A673 (cell line): ENCODE data around the gene CTXND1. TPM values are rescaled to one million over a fixed set of nuclear protein-coding genes. Genes with fewer than 3 reads are reported as not detected.

Experiments used
- BruUV-seq: library from RNA; stranded (reverse); fragments of 400-500 nt; replicated peaks from 2 replicates; lab custom pipeline; 2021; lab: Mats Ljungman, UMichigan
- CTCF ChIA-PET: fragments of 300-600 bp; sonication (Branson Sonifier 250); formaldehyde crosslinking; loops from one replicate; lab custom pipeline; 2022; ENCODE audit warnings: antibody characterized with exemption; lab: Charles Lee
- POLR2A ChIA-PET: fragments of 300-600 bp; sonication (Branson Sonifier 250); formaldehyde crosslinking; loops from one replicate; lab custom pipeline; 2022; ENCODE audit warnings: antibody characterized with exemption; ENCODE audit not compliant: low non-redundant PET; lab: Charles Lee
- DNase-seq: peaks from one replicate; pipeline ENCODE4 v3.0.0-alpha.2; 2015; ENCODE audit warnings: low spot score
- H3K27ac ChIP-seq: fragments of 200-600 bp; sonication (generic); 2 replicates; pipeline ENCODE4 v1.5.1; 2016; ENCODE audit warnings: mixed run types, low read depth, mild to moderate bottlenecking, mixed read lengths, antibody characterized with exemption, low read length; ENCODE audit not compliant: poor library complexity, severe bottlenecking
- H3K27me3 ChIP-seq: fragments of 200-600 bp; sonication (generic); replicated peaks from 2 replicates; pipeline ENCODE4 v1.6.1; 2017; ENCODE audit warnings: mixed run types, low read depth, mild to moderate bottlenecking, mixed read lengths, antibody characterized with exemption, low read length; ENCODE audit not compliant: insufficient read depth, poor library complexity
- H3K36me3 ChIP-seq: fragments of 200-600 bp; sonication (generic); 2 replicates; pipeline ENCODE4 v1.6.1; 2016; ENCODE audit warnings: mixed run types, mild to moderate bottlenecking, mixed read lengths, antibody characterized with exemption, low read length; ENCODE audit not compliant: insufficient read depth, poor library complexity, severe bottlenecking
- H3K4me1 ChIP-seq: fragments of 200-600 bp; sonication (generic); 2 replicates; pipeline ENCODE4 v1.6.1; 2017; ENCODE audit warnings: mixed run types, mild to moderate bottlenecking, mixed read lengths, antibody characterized with exemption, low read length; ENCODE audit not compliant: insufficient read depth, poor library complexity, severe bottlenecking
- H3K4me3 ChIP-seq: fragments of 200-600 bp; sonication (generic); 2 replicates; pipeline ENCODE4 v1.5.1; 2016; ENCODE audit warnings: low read depth, mixed run types, mild to moderate bottlenecking, mixed read lengths, low read length; ENCODE audit not compliant: poor library complexity, severe bottlenecking
- H3K9me3 ChIP-seq: fragments of 200-600 bp; sonication (generic); 2 replicates; pipeline ENCODE4 v1.6.1; 2016; ENCODE audit warnings: mixed run types, low read depth, mild to moderate bottlenecking, mixed read lengths, antibody characterized with exemption, low read length; ENCODE audit not compliant: poor library complexity, severe bottlenecking
- EZH2 ChIP-seq: fragments of 200-600 bp; sonication (generic); IDR thresholded peaks from 2 replicates; pipeline ENCODE4 v1.6.1; 2017; ENCODE audit warnings: borderline replicate concordance, low read depth, mild to moderate bottlenecking, mixed read lengths, antibody characterized with exemption, low read length; ENCODE audit not compliant: poor library complexity, severe bottlenecking
- intact Hi-C: fragments of 100-400 bp; cut with micrococcal nuclease; formaldehyde crosslinking; loops from one replicate; pipeline ENCODE4 v1.10.0; 2022; ENCODE audit not compliant: unreplicated experiment
- total RNA-seq: library from RNA; stranded (reverse); gene quantifications from 2 replicates; pipeline ENCODE4 v1.2.3, GENCODE V29; 2021
- TF ChIP-seq, protein P1 (sequence below): fragments of 300-800, 200-600 bp; sonication (generic); conservative IDR thresholded peaks from 2 replicates; pipeline ENCODE4 v1.5.1; 2017; ENCODE audit warnings: low read depth, mild to moderate bottlenecking, antibody characterized with exemption, low read length, moderate library complexity, mixed read lengths

Gene CTXND1
- total RNA-seq, 1 experiment from 2014 or later = not detected

DNA sequence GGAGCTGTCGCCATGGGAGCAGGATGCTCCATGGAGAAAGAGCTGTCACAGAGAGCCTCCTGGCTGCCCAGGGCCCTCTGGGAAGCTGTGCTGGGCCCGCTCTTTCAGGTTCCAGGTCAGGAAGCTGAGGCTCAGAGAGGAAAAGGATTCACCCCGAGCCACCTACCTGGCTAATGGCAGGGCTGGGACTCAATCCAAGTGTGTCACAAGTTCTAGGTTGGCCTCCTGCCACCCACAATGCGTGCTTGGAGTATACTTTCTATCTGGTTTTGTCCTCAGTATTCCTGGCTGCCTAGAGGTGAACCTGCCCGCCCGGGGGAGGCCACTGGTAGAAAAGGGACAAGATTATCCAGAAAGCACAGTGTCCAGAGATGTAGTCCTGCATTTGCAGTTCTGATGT lies 75.6 kb downstream of the CTXND1 start:
- intact Hi-C loops = loop anchor here (10.0 kb wide), 1 partner anchor 182 kb away; no protein-coding TSS in a partner anchor
- ChIA-PET POLR2A (no interaction called here), CTCF (interaction anchor here (0.5 kb wide), 1 partner anchor 24 kb away, joined by 12 read pairs; the partner anchor contains the start of gene FAH)
- H3K27me3 ChIP-seq = no peaks in the 10 kb centered on the region
- DNase-seq = no peak
- no peak overlapping the region for H3K4me3 ChIP-seq
- no peaks in the 10 kb centered on the region for H3K9me3 ChIP-seq
- no peaks in the 10 kb centered on the region for H3K4me1 ChIP-seq
- H3K36me3 ChIP-seq = no peaks in the 10 kb centered on the region
- BruUV-seq = no TSS peak
- TF ChIP-seq, protein P1, sequence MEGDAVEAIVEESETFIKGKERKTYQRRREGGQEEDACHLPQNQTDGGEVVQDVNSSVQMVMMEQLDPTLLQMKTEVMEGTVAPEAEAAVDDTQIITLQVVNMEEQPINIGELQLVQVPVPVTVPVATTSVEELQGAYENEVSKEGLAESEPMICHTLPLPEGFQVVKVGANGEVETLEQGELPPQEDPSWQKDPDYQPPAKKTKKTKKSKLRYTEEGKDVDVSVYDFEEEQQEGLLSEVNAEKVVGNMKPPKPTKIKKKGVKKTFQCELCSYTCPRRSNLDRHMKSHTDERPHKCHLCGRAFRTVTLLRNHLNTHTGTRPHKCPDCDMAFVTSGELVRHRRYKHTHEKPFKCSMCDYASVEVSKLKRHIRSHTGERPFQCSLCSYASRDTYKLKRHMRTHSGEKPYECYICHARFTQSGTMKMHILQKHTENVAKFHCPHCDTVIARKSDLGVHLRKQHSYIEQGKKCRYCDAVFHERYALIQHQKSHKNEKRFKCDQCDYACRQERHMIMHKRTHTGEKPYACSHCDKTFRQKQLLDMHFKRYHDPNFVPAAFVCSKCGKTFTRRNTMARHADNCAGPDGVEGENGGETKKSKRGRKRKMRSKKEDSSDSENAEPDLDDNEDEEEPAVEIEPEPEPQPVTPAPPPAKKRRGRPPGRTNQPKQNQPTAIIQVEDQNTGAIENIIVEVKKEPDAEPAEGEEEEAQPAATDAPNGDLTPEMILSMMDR = no peak
- TF ChIP-seq EZH2 = no peak
- no peak overlapping the region for H3K27ac ChIP-seq

DNA sequence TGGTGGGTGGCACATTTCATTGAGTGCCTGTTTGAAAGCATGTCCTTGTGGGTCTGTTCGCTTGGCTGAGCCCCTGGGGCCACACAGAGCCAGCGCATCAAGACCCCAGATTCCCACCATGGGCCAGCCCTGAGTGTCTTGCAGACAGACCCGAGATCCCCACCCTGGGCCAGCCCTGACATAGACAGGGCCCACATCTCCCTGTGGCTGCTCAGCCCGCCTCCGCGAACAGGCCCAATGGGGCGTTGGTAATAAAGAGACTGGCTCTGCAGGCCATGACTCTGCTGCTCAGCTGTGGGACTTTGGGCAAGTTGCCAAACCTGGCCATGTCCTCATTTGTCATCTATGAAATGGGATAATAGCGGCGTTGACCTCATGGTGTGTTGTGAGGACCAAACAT lies 76.6 kb downstream of the CTXND1 start:
- Histone ChIP-seq H3K27ac (no peak overlapping the region), H3K36me3 (no peaks in the 10 kb centered on the region), H3K4me3 (no peak overlapping the region), H3K4me1 (no peaks in the 10 kb centered on the region), H3K9me3 (no peaks in the 10 kb centered on the region), H3K27me3 (no peaks in the 10 kb centered on the region)
- ChIA-PET CTCF (no interaction called here), POLR2A (no interaction called here)
- BruUV-seq = no TSS peak
- no peak for TF ChIP-seq EZH2
- TF ChIP-seq, protein P1 = no peak
- intact Hi-C loops = loop anchor here (10.0 kb wide), 1 partner anchor 181 kb away; no protein-coding TSS in a partner anchor
- DNase-seq = no peak

DNA sequence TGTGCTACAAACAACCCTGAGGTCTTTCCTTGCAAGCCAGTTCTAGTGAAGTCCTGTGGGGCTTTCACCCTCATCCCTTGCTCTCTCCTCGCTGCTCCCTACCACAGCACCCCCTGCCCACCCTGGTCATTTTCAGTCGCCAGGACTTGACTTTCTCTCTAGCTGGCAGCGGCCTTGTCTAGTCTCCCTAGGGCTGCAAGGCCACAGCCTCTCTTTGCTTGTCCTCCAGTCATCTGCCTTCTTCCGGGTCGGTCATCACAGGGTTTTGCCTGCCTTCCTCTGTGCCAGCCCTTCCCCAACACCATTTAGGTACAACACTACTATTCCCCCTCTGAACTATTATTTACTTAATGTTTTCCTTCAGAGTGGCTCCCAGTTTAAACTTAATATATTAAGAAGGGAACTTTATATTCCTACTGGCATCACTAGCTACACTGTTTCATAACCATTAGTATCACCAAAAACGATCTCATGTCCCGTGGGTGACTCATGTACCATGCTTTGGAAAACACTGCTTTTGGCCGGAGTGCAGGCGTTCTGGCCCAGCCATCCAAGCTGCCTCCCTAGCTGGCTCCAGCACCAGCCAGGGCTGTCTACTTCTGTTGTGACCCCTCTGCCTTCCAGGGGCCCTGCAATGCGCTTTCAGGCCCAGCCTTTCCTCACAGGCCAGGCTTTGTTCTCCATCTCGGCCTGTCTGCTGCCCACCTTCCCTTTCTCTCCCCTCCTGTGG lies 77.8 kb downstream of the CTXND1 start:
- Histone ChIP-seq H3K4me1 (no peaks in the 10 kb centered on the region), H3K4me3 (no peak overlapping the region), H3K9me3 (no peaks in the 10 kb centered on the region), H3K36me3 (no peaks in the 10 kb centered on the region), H3K27me3 (no peaks in the 10 kb centered on the region), H3K27ac (no peak overlapping the region)
- ChIA-PET CTCF (interaction anchor here (0.8 kb wide), 1 partner anchor 113 kb away, joined by 3 read pairs; no protein-coding TSS in a partner anchor), POLR2A (no interaction called here)
- no peak for DNase-seq
- intact Hi-C loops = loop anchor here (10.0 kb wide), 1 partner anchor 179 kb away; no protein-coding TSS in a partner anchor
- no TSS peak for BruUV-seq
- no peak for TF ChIP-seq EZH2
- TF ChIP-seq, protein P1 = no peak
